ENCODE results near the gene EXOC3L4.

EXOC3L4 gene

GRCh38 chr14:103123634-103124500 lies 29.3 kb downstream of the EXOC3L4 start:
- no peak for DNase-seq

GRCh38 chr14:103124501-103125001 lies 30.0 kb downstream of the EXOC3L4 start:
- no peak for DNase-seq

GRCh38 chr14:103125098-103126070 lies 30.9 kb downstream of the EXOC3L4 start:
- DNase-seq, result no peak

- DNase-seq, result no peak
Measured at GRCh38 chr14:103126088-103126872, 31.8 kb downstream of the EXOC3L4 start.

GRCh38 chr14:103126873-103127304 lies 32.4 kb downstream of the EXOC3L4 start:
- DNase-seq, result no peak

GRCh38 chr14:103127356-103127755 lies 32.8 kb downstream of the EXOC3L4 start:
- no peak for DNase-seq

GRCh38 chr14:103127861-103128598 lies 33.5 kb downstream of the EXOC3L4 start:
- DNase-seq, result no peak

- no peak for DNase-seq
Measured at GRCh38 chr14:103128631-103129300, 34.2 kb downstream of the EXOC3L4 start.

GRCh38 chr14:103129301-103130016 lies 34.9 kb downstream of the EXOC3L4 start:
- DNase-seq, result no peak

GRCh38 chr14:103130017-103130764 lies 35.7 kb downstream of the EXOC3L4 start:
- no peak for DNase-seq

- no peak for DNase-seq
Measured at GRCh38 chr14:103130965-103131364, 36.4 kb downstream of the EXOC3L4 start.

GRCh38 chr14:103131580-103131979 lies 37.1 kb downstream of the EXOC3L4 start:
- DNase-seq, result no peak

- DNase-seq, result no peak
Measured at GRCh38 chr14:103132381-103133209, 38.1 kb downstream of the EXOC3L4 start.

GRCh38 chr14:103133210-103134140 lies 39.0 kb downstream of the EXOC3L4 start:
- DNase-seq, result no peak

GRCh38 chr14:103134405-103134804 lies 39.9 kb downstream of the EXOC3L4 start:
- no peak for DNase-seq

- DNase-seq, result no peak
Measured at GRCh38 chr14:103134919-103135318, 40.4 kb downstream of the EXOC3L4 start.
